Thymus (tissue), 2 donors: ENCODE results near the gene ALOX5AP. TPM values are rescaled to one million over a fixed set of nuclear protein-coding genes. Genes with fewer than 3 reads are reported as not detected.

Experiments used
- polyA plus RNA-seq: library from polyadenylated mRNA; stranded (reverse); fragments of 200-250 nt; gene quantifications from one replicate; pipeline ENCODE4 v1.2.3, GENCODE V29; 2013
- total RNA-seq: library from RNA; stranded (reverse); fragments of 120-200 nt; gene quantifications from one replicate; pipeline ENCODE4 v1.2.4, GENCODE V29; 2013
- donor health status: healthy.

ALOX5AP gene
- total and polyA plus RNA-seq, 2 donors: 36.9 to 77.1 TPM

Other genes starting within 250 kb of the ALOX5AP start
- gene USPL1, start 117.6 kb upstream of the ALOX5AP start, total RNA-seq: 18.4 TPM
- 19.3 TPM for gene USPL1, start 117.6 kb upstream of the ALOX5AP start, polyA plus RNA-seq
- gene MEDAG, start 170.7 kb downstream of the ALOX5AP start, total RNA-seq: 0.76 TPM
- gene MEDAG, start 170.7 kb downstream of the ALOX5AP start, polyA plus RNA-seq: 18.7 TPM
- gene TEX26, start 197.1 kb downstream of the ALOX5AP start, total RNA-seq: not detected
- 0.43 TPM for gene TEX26, start 197.1 kb downstream of the ALOX5AP start, polyA plus RNA-seq